Omental fat pad (tissue), 4 donors: ENCODE measurements around the gene SPATA16. TPM values are rescaled to one million over a fixed set of nuclear protein-coding genes. Genes with fewer than 3 reads are reported as not detected.
A peak's percentile ranks its signal among the peaks of the same experiment; 100 is the strongest.

ENCODE experiments used
- ATAC-seq: fragments of 150-250 bp; one replicate; pipeline ENCODE4 v1.9.1; 2016; ENCODE audit warnings: mild to moderate bottlenecking, moderate library complexity; ENCODE audit not compliant: low FRiP score
- DNase-seq: peaks from one replicate; pipeline ENCODE4 v3.0.0-alpha.2; 2019; ENCODE audit warnings: low spot score
- CTCF ChIP-seq, 3 donors: fragments of 450-650 bp; IDR thresholded peaks; one replicate each; pipeline ENCODE4 v1.5.1; 2016 to 2017; ENCODE audit warnings: antibody characterized with exemption in 3 of 3, mild to moderate bottlenecking in 3 of 3, moderate library complexity in 2 of 3
- total RNA-seq, 4 donors: library from RNA; depleted of rRNA; stranded (reverse); fragments of >200 nt; gene quantifications; one replicate each; pipeline ENCODE4 v1.1.0, GENCODE V29; 2016

The SPATA16 gene
- total RNA-seq, 4 donors from 2014 or later = not detected

- DNase-seq (no peak), ATAC-seq (no peak)
- no peak for TF ChIP-seq CTCF (IDR thresholded peaks at IDR 0.05)
These were observed 286.9 kb downstream of the SPATA16 start for GRCh38 chr3:172853921-172854666.

- TF ChIP-seq CTCF (IDR thresholded peaks at IDR 0.05) = no peak
- DNase-seq = no peak
- no peak for ATAC-seq
These were observed 288.0 kb downstream of the SPATA16 start for GRCh38 chr3:172853005-172853404.

- DNase-seq (no peak), ATAC-seq (peak; percentile 73)
- no peak for TF ChIP-seq CTCF (IDR thresholded peaks at IDR 0.05)
These were observed 292.1 kb downstream of the SPATA16 start for GRCh38 chr3:172848910-172849309.

GRCh38 chr3:172847292-172847691, 293.7 kb downstream of the SPATA16 start:
- ATAC-seq (no peak), DNase-seq (no peak)
- no peak for TF ChIP-seq CTCF (IDR thresholded peaks at IDR 0.05)

GRCh38 chr3:172846706-172847105, 294.3 kb downstream of the SPATA16 start:
- TF ChIP-seq CTCF (IDR thresholded peaks at IDR 0.05) = no peak
- DNase-seq (no peak), ATAC-seq (no peak)

- TF ChIP-seq CTCF (IDR thresholded peaks at IDR 0.05) = no peak
- DNase-seq = no peak
These were observed 294.9 kb downstream of the SPATA16 start for GRCh38 chr3:172846103-172846561.

GRCh38 chr3:172844428-172844827, 296.6 kb downstream of the SPATA16 start:
- no peak for TF ChIP-seq CTCF (IDR thresholded peaks at IDR 0.05)
- ATAC-seq = no peak
- no peak for DNase-seq

More at GRCh38 chr3:172846103-172846561, 294.9 kb downstream of the SPATA16 start:
- no peak for ATAC-seq
